H1 (cell line): Measurements from ENCODE around the gene LPP.

Experiments used
- CBX8 ChIP-seq: fragments of 300-800, 300-1000 bp; sonication (generic); IDR thresholded peaks from 2 replicates; pipeline ENCODE4 v1.7.1; 2016; ENCODE audit warnings: low read depth, low read length, borderline replicate concordance
- EGR1 ChIP-seq: IDR thresholded peaks from 2 replicates; pipeline ENCODE4 v1.6.1; 2011; ENCODE audit warnings: low read depth, low read length, borderline replicate concordance
- EP300 ChIP-seq, 2 experiments: IDR thresholded peaks; 1 replicate in 1 of 2; 2 replicates in 1 of 2; pipeline ENCODE4 v1.6.1; 2011 to 2012; ENCODE audit warnings: low read depth in 2 of 2, low read length in 2 of 2, mild to moderate bottlenecking in 2 of 2, borderline replicate concordance in 1 of 2, inconsistent platforms in 1 of 2, moderate library complexity in 1 of 2
- EZH2 ChIP-seq: fragments of 200-600 bp; sonication (generic); IDR thresholded peaks from 2 replicates; pipeline ENCODE4 v1.7.1; 2012; ENCODE audit warnings: low read depth, mild to moderate bottlenecking, moderate library complexity, low read length, inconsistent platforms; ENCODE audit not compliant: severe bottlenecking
- GTF2F1 ChIP-seq: IDR thresholded peaks from 2 replicates; pipeline ENCODE4 v1.6.1; 2012; ENCODE audit warnings: low read depth, low read length, improper control_type of control experiment, borderline replicate concordance
- POLR2A ChIP-seq, 2 experiments: IDR thresholded peaks; 1 replicate in 1 of 2; 2 replicates in 1 of 2; pipeline ENCODE4 v1.6.1; 2011; ENCODE audit warnings: low read depth in 2 of 2, low read length in 2 of 2, mild to moderate bottlenecking in 2 of 2; ENCODE audit errors: control extremely low read depth in 1 of 2
- TAF1 ChIP-seq: IDR thresholded peaks from 2 replicates; pipeline ENCODE4 v1.6.1; 2011; ENCODE audit warnings: mild to moderate bottlenecking, low read depth, low read length
- TF ChIP-seq, protein P1 (sequence below), 3 experiments: IDR thresholded peaks; 1 replicate in 2 of 3; 2 replicates in 1 of 3; pipeline versions ENCODE4 v1.5.1 to v1.6.1; 2011; ENCODE audit warnings: low read length in 3 of 3, mild to moderate bottlenecking in 3 of 3, inconsistent platforms in 2 of 3, low read depth in 1 of 3, moderate library complexity in 1 of 3; ENCODE audit not compliant: insufficient read depth in 1 of 3; ENCODE audit errors: control extremely low read depth in 1 of 3

DNA sequence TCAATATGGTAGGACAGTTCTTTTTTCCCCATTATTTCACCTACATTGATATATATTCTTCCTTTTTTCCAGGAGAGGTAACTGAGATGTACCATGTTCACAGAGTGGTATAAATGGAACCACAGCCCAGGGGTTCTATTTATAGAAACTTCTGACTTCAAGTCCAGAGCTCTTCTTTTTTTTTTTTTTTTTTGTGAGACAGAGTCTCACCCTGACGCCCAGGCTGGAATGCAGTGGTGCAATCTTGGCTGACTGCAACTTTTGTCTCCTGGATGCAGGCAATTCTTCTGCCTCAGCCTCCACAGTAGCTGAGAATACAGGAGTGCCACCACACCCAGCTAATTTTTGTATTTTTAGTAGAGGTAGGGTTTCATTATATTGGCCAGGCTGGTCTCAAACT is 750.7 kb downstream of the LPP start:
- TF ChIP-seq CBX8 = no peak
- TF ChIP-seq EZH2 = no peak
- no peak for TF ChIP-seq EP300 (IDR thresholded peaks at IDR 0.05; ENCODE audit: borderline replicate concordance in 1 of 2, low read depth in 2 of 2, low read length in 2 of 2)
- no peak for TF ChIP-seq EGR1
- TF ChIP-seq GTF2F1 = no peak
- no peak for TF ChIP-seq POLR2A (IDR thresholded peaks at IDR 0.05; ENCODE audit: control extremely low read depth in 1 of 2, low read depth in 2 of 2, low read length in 2 of 2)
- no peak for TF ChIP-seq TAF1
- TF ChIP-seq, protein P1, sequence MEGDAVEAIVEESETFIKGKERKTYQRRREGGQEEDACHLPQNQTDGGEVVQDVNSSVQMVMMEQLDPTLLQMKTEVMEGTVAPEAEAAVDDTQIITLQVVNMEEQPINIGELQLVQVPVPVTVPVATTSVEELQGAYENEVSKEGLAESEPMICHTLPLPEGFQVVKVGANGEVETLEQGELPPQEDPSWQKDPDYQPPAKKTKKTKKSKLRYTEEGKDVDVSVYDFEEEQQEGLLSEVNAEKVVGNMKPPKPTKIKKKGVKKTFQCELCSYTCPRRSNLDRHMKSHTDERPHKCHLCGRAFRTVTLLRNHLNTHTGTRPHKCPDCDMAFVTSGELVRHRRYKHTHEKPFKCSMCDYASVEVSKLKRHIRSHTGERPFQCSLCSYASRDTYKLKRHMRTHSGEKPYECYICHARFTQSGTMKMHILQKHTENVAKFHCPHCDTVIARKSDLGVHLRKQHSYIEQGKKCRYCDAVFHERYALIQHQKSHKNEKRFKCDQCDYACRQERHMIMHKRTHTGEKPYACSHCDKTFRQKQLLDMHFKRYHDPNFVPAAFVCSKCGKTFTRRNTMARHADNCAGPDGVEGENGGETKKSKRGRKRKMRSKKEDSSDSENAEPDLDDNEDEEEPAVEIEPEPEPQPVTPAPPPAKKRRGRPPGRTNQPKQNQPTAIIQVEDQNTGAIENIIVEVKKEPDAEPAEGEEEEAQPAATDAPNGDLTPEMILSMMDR (IDR thresholded peaks at IDR 0.05; ENCODE audit: control extremely low read depth in 1 of 3, insufficient read depth in 1 of 3, low read depth in 1 of 3, low read length in 3 of 3) = no peak
